ENCODE results near the gene ACP4.
A peak's percentile ranks its signal among the peaks of the same experiment; 100 is the strongest.

ACP4 gene

DNA sequence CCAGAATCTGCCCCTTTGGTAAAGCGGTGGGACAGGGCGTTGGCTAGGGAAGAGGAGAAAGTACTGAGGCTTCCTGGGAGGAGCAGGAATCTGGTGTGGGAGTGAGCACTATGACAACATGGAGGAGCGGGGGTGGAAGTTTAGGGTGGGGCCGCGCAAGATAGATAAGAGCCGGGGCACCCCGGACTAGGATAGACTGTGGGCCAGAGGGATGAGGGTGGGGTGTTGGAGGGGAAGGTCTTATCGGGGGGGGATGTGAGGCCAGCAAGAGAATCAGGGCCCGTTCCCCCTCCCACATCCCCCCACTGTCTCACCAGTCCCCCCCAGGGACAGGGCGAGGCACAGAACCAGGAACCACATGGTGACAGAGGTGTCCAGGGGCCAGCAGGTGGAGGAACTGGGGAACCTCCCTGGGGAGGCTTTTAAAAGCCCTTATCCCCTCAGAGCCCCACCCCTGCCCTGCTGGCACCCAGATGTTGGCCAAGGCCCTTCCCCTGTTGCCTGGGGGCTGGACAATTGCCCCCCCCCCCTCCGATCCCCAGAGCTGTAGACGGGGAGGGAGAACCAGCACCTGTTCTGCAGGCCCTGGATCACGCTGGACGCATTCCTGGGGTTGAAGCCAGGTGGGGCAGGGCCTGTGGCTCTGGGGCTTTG lies 33.3 kb downstream of the ACP4 start, which contains the start of gene KLK1:
KLK1 (minus strand) TSS at position 399 of the 654 bp plus-strand sequence; CDS start at position 360, 39 bp downstream.
- DNase-seq = no peak

DNA sequence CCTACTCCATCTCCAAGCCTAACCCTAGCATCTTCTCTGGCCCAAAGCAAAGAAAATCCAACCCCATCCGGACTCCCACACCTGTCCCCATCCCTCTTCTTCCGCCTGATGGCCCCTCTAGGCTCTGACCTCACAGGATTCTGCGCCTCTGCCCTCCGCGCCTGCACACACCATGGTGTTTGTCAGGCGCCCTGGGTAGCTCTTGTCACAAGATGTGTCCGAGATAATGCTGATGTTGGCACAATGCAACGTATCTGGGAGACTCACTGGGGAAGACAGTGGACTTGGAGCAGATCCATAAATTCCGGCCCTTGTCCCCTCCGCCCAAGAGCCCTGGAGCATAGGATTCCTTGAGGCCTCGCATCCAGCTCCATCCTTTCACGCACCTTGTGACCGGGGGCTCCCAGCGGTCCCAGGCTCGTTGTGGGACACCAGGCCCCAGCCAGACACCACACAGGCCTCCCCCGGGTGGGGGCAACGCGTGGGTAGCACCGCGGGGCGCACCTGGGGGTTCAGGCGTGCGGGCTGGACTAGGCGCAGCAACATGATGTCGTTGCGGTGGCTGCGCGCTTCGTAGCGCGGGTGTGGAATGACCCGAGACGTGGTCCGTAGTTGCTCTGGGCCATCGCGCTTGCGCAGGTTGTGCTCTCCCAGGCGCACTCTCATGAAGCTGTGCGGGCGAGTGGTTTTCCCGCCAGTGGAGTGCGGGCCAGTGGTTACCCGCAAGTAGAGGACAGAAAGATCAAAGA lies 36.5 kb downstream of the ACP4 start:
- no peak for DNase-seq

GRCh38 chr19:50827476-50827875 lies 37.3 kb downstream of the ACP4 start:
- DNase-seq = no peak

DNA sequence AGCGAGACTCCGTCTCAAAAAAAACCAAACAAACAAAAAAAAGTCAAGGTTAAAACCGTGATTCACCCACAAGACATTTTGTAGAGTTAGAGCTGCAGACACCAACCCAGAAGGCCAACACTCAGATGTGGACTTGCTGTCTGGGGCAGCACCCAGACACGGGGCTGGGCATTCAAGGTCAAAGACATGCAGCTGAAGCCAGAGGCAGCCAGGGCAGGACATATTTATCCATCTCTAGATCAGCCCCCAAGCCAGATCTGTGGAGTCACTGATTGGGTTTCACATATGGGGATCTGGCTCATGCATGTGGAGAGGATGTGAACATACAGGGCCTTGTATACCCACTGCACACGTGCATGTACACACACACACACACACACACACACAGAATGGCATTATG lies 39.6 kb downstream of the ACP4 start:
- DNase-seq = no peak

DNA sequence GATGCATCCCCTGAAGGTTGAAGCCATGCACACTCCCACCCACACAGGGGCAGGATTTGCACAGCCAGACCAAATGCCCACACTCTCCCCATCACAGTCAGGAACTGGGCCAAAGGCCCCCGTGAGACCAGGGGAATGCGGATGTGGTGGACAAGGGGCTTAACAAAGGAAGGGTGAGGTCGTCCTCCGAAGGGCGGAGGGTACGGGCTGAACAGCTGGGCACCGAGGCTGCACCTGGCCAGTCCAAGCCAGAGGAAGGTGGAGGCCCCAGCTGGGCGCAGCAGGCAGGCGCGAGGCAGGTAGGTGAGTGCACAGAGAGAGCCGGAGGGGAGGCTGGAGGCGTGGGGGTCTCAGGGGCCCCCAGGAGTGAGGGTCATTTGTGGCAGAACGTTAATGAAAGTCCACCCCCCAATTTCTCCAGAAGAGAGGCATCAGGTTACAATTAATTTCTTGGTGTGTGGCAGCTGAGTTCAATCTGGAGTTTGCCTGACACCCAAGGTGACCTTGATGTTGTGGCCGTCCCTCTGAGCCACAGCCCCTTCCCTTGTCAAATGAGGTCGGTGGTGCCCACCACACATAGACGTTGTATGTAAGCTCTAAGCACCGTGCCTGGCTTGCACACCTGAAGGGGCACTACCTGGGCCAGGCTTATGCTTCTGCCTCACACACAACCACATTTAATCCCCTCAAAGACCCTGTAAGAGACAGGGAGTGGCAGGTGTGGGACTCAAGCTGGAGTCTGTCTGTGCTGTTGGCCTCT lies 40.2 kb downstream of the ACP4 start:
- DNase-seq = no peak

DNA sequence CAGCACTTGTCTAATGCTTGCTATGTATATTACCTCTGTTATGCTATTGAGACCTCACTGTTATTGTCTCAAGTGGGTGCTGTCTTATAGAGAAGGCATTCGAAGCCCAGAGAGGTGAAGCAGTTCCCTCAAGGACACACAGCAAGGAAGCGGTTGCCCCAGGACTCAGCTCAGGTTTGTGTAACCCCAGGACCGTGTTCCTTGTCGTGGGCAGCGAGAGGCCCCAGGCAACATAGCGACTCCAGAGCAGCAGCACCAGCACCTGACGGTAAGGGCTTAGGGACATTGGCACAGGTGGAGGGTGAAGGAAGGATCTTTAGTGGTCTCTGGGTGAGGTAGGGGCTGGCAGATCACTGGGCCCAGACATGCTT lies 40.8 kb downstream of the ACP4 start:
- DNase-seq = no peak

DNA sequence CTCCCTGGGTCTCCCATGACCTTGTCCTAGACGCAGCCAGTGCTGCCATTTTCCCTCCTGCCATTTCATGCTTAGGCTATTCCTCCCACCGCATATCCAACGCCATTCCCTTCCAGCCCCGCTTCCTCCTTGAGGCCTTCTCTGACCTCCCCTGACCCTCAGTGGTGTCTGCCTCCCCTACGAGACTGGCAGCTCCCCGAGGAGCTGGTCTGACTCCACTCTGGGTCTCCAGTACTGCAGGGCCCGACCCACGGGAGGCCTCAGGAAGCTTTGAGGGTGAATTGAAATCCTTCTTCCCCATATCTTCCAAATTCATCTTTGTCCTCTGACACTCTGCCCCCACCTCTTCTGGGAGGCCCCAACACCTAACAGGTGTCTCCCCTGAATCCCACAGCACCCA lies 42.5 kb downstream of the ACP4 start:
- no peak for DNase-seq

DNA sequence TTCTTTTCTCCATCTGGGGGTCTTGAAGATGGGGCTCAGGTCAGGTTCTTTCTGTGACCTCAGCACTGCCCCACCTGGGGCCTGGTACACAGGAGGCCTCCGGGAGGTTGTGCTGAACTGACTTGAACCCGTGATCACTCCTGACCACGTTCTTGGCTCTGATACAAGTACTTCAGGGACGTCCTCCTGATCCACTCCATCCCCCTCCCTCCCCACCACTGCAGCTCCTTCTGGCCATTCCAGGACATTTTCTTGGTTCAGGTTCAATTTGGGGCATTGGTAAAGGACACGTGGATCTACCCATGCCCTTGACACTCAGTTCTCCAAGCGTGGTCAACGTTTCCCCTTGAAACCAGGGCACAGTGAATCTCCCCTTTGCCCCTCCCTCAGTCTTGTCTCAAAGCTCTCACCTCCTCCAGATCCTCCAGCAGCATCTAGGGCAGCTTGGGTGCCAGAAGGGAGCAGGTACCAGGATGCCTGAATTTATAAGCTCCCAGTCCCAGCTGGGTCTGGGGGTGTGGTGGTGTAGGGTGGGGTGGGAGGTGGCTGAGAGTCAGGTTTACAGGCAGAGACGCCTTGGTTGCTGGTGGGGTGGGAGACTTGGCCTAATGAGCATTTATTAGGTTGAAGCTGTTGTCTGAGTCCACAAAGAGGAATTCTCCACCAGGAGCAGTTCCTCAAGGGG lies 43.0 kb downstream of the ACP4 start, which contains the start of gene KLK15:
KLK15 (minus strand) TSS at position 458 of the 685 bp plus-strand sequence. CDS start 2,082 bp downstream, outside the sequence.
- no peak for DNase-seq

- DNase-seq = no peak
Measured at GRCh38 chr19:50833802-50834167, 43.6 kb downstream of the ACP4 start.

DNA sequence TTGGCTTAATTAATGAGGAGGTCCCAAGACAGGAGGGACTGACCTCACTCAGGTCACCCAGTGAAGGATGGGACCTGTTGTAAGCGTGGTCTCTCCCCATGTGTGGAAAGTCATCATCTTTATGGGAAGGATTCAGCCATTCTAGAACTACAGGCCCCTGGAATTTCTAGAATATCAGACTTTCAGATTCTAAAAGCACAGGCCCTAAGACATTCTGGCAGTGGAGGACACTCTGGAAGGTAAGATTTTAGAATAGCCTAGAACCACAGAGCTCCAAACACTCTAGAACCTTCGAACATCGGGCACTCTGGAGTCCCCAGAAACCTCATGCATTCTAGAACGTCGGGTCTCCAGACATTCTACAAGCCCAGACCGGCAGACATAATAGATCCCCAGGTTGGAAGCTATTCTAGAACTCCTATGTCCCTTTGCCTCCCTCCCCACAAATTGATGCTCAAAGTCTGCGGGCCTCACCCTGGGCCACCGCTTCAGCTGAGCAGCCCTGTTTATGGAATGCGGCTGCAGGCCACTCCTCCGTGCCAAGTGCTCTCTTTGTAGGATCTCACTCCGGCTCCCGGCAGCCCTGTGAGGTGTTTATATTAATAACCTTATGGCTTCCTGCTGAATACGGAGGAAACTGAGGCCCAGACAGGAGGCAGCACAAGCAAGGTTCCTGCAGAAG lies 45.0 kb downstream of the ACP4 start:
- no peak for DNase-seq

GRCh38 chr19:50835785-50836542 lies 45.7 kb downstream of the ACP4 start:
- DNase-seq = peak in 1 of 2 experiments; percentile 71

DNA sequence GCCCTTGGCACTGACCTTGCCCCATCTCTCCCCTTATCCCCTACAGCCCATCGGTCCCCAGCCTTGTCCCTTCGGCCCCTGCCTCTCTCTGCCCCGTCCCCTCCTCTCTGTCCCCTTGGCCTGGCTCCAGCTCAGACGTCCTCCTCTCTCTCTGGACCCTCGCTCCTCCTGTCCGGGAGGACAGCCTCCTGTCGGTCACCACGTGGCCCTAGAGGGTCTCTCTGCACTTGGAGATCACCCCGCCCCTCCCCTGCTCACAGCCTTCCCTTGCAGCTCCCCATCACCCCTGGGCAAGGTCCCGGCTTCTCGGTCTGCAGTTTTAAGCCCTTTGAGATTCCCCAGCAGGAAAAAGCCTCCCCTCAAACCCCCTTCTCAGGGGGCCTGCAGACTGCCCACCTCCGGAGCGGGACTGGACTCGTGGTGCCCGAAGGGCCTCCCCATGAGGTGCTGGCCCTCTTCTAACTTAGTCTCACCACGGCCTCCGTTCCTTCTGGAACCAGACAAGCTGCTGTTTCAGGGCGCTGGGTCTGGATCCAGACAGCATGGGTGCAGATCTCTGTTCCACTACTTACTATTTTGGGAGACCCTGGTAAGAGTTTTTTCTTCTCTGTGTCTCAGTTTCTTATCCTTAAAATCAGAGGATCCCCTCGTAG lies 46.5 kb downstream of the ACP4 start:
- DNase-seq = no peak

- no peak for DNase-seq
Measured at GRCh38 chr19:50837300-50837699, 47.1 kb downstream of the ACP4 start.

GRCh38 chr19:50838239-50838638 lies 48.0 kb downstream of the ACP4 start:
- DNase-seq = no peak

DNA sequence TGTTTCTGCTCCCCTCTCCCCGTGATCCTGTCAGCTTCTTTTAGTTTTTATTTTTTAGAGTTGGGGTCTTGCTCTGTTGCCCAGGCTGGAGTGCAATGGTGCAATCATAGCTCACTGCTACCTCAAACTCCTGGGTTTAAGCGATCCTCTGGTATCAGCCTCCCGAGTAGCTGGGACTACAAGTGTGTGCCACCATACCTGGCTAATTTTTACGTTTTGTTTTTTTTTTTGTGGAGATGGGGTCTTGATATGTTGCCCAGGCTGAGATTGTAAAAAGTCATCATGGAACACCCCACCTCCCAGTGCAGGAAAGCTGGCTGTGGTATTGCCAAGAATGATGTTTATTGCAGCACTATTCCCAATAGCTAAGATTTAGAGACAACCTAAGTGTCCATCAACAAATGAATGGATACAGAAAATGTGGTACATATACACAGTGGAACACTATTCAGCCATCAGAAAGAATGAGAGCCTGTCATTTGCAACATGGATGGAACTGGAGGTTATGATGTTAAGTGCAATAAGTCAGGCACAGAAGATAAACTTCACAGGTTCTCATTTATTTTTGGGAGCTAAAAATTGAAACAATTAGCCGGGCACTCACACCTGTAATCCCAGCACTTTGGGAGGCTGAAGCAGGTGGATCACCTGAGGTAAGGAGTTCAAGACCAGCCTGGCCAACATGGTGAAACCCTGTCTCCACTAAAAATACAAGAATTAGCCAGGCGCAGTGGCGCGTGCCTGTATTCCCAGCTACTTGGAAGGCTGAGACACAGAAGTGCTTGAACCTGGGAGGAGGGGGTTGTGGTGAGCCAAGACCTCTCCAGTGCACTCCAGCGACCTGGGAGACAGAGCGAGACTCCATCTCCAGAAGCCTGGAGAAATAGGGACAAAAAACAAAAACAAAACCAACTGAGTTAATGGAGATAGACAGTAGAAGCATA lies 49.8 kb downstream of the ACP4 start:
- DNase-seq = no peak

DNA sequence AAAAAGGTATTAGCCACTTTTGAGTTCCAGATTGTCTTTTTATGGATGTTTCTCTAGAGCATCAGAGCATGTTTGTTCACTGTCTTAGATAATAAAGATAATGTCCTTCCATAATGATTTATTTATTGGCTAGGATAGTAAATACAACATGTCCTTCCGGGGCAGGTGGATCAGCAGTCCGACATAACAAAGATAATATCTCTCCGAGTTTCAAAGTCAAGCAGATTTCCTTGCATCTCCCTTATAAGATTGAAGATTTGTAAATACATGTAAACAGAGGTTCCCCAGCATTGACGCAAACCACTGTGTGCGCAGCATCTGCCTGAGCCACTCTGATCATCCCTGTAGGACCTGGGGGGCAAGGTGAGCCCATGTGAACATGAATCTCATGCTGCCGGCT lies 51.9 kb downstream of the ACP4 start:
- DNase-seq = no peak

GRCh38 chr19:50843205-50843604 lies 53.0 kb downstream of the ACP4 start:
- DNase-seq = no peak

DNA sequence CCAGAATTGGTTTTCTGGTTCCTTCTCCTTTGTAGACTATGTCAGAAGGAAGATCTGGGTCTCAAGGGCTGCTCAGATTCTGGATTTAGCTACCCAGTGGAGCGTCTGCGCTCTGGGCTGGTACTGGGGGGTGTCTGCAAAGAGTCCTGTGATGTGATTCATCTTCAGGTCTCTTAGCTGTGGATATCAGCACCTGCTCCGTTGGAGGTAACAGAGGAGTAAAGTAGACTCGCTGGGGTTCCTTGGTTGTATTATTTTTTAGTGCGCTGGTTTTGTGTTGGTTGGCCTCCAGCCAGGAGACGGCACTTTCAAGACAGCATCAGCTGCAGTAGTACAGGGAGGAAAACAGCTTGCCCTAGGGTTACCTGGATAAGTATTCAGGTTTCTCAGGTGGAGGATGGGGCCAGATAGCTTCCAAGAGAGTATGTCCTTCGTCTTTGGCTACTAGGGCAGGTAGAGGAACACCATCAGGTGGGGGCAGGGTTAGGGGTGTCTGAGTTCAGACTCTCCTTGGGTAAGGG lies 53.5 kb downstream of the ACP4 start:
- no peak for DNase-seq

DNA sequence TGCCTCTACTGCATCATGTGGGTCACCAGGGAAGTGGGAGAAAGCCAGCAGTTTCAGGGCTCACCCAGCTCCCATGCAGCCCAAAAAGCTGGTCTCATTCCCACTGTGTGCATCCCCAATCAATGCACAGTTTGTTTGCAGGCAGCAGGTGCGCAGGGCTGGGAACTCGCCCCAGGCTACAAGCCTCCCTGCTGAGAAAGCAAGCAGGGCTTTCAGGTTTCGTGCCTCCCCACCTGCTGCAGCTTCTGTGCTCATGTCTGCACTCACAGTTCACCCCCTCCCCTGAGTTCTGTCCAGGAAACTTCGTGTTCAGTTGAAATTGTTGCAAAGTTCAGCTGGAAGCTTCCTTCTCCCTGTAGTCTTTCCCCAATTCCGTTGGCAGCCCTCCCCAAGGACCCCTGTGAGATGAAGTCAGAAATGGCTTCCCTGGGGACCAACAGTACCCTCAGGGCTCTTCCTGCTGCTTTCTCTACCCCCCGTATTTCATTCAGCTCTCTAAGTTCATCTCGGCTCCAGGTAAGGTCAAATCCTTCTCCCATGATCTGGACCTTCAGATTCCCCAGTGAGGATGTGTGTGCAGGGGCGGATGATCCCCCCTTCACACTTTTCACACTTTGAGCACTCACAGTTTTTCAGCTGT lies 54.2 kb downstream of the ACP4 start:
- DNase-seq = no peak

Data from NCI-H446 (cell line).